HG03457 (cell line): ENCODE measurements around the gene NLRP7.
"Not testable (repeated sequence)": the region's sequence is repeated elsewhere in the genome, so short reads cannot be mapped to it uniquely, and the experiment has no call there.

Source experiments
- ATAC-seq: cut with Tn5 transposase; IDR thresholded peaks from one replicate; pipeline ENCODE4 v1.9.1; 2021; ENCODE audit warnings: moderate number of reproducible peaks; ENCODE audit not compliant: unreplicated experiment

NLRP7 gene

DNA sequence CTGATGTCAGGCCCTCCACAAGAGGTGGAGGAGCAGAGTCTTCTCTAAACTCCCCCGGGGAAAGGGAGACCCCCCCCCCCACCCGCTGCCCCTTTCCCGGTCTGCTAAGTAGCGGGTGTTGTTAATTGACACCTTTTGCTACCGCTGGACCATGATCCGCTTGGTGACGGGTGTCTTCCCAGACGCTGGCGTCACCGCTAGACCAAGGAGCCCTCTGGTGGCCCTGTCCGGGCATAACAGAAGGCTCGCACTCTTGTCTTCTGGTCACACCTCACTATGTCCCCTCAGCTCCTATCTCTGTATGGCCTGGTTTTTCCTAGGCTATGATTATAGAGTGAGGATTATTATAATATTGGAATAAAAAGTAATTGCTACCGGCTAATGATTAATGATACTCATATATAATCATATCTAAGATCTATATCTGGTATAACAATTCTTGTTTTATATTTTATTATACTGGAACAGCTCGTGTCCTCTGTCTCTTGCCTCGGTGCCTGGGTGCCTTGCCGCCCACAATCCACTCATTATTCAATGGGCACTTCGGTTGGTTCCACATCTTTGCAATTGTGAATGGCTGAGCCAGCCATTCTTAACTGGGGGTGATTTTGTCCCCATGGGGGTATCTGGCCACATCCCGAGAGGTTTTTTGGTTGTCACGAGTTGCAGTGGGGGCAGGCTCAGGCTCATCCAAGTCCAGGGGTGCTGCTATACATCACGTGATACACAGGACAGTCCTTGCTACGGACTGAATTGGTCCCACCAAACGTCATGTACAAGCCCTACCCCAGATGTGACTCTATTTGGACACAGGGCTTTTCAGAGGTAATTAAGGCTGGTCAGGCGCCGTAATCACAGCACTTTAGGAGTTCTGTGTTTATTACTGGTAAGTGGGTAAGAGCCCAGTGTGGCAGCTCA is 27.4 kb downstream of the NLRP7 start:
- not testable (repeated sequence) for ATAC-seq

DNA sequence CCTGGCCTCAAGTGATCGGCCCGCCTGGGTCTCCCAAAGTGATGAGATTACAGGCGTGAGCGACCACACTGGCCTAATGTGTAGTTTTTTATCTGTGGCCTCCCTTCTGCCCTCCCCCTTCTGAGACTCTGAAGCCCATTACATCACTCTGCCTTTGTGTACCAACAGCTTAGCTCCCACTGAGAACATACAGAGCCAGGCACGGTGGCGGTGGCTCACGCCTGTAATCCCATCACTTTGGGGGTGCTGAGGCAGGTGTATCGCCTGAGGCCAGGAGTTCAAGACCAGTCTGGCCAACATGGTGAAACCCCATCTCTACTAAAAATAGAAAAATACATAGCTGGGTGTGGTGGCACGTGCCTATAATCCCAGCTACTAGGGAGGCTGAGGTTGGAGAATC is 28.8 kb downstream of the NLRP7 start:
- ATAC-seq, result no peak

DNA sequence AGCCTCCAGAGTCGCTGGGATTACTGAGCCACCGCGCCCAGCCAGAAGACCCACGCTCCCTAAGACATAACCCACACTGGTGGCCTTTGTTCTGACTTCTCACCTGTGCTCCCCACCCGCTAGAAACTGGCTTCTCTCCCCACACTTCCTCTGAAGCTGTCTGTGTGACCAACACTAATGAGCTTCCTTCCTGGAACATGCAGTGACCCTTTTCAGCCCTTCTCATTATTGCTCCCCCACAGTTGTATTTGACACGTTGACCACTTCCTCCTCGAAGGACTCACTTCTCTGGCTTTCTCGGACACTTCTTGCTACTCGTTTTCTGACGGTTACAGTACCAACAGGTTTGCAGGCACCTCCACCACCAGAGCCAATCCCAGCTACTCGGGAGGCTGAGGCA is 30.5 kb downstream of the NLRP7 start:
- no peak for ATAC-seq

DNA sequence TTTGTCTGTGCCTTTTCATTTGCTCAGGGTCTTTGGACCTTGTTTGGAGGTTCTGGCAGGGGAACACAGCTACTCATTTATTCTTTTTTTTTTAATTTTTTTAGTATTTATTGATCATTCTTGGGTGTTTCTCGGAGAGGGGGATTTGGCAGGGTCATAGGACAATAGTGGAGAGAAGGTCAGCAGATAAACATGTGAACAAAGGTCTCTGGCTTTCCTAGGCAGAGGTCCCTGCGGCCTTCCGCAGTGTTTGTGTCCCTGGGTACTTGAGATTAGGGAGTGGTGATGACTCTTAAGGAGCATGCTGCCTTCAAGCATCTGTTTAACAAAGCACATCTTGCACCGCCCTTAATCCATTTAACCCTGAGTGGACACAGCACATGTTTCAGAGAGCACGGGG is 39.4 kb downstream of the NLRP7 start:
- ATAC-seq, result not testable (repeated sequence)

DNA sequence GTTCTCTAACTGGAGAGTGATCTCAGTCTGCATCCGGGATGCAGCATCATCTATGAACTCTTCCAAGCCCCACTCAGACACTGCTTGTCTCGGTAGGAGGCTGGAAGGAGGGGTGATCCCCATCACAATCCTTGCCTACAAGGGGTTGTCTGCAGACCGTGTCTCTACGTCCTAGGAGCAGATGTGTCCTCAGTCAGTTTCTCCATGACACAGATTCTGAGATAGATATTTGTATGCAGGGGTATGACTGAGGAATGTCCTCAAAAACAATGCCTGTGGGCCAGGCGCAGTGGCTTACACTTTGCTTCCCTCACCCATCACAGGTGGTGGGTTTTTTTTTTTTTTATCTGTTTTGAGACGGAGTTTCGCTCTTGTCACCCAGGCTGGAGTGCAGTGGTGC is 40.5 kb downstream of the NLRP7 start:
- ATAC-seq, result no peak

DNA sequence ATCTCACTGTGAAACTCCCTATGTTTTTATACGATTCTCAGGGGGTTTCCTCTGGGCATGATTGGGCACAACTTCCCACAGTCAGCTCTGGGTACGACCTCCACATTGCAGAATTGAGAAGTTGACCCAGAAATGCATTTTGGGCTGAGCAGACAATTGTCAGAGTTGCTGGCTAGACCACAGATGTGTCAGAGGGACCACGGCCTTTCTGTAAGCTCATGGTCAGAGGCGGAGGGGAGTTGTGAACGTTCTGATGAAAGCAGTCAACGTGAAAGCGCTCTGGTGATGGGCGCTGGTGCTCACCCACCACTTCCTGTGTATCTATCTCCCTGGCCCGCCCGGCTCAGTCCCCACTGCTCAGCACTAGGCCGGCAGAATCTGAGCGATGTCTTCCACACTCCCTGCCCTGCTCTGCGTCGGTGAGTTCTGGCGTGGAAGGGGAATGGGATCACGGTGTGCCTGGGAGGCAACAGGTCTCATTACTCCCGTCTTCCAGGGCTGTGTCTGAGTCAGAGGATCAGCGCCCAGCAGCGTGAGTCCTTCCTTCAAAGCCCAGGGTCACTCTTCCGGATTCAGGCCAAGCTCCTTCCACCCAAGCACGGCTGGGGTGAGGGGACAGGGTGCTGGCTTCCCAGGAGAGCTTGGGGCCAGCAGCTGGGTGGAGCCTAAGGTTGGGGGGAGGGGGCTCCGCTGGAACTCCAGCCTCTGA is 41.4 kb downstream of the NLRP7 start, which contains the start of gene NCR1:
Gene NCR1, plus strand, starts transcription at position 346 of the 709 bp plus-strand sequence. Its CDS starts 40 bp downstream, at position 386.
- ATAC-seq, result no peak

DNA sequence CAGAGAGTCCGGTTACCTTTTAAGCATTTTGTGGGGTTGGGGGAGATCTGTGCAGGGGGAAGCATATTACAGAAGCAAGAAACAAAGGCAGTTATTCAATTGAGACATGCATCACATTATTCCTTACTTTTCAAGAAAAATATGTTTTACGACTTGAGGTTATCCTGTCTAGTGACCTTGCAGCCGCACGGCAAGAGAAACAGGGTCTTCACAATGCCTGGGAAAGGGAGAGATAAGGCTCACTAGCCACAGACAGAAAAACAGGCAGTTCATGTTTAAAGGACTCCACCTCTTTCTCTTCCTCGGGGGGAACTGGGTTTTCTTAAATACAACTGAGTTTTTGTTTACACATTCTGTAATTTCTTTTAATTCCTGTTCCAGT is 41.9 kb downstream of the NLRP7 start:
- no peak for ATAC-seq

DNA sequence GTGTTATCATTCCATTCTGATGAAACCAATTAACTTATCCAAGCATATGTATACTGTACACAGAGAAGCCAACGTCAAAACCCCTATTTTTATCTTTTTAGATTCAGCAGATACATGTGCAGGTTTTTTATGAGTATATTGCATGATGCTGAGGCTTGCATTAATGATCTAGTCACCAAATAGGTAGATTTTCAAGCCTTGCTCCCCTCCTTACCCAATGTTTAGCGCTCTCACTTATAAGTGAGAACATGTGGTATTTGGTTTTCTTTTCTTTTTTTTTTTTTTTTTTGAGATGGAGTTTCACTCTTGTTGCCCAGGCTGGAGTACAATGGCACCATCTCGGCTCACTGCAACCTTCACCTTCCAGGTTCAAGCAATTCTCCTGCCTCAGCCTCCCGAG is 43.1 kb downstream of the NLRP7 start:
- not testable (repeated sequence) for ATAC-seq

DNA sequence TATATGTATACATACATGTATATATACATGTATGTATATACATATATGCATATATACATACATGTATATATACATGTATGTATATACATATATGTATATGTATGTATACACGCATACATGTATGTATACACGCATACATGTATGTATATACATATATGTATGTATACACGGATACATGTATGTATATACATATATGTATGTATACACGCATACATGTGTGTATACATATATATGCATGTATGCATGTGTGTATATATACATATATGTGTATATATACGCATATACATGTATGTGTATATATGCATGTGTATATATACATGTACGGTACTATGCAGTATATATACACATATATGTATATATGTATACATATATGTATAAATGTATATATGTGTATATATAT is 44.0 kb downstream of the NLRP7 start:
- ATAC-seq, result no peak

DNA sequence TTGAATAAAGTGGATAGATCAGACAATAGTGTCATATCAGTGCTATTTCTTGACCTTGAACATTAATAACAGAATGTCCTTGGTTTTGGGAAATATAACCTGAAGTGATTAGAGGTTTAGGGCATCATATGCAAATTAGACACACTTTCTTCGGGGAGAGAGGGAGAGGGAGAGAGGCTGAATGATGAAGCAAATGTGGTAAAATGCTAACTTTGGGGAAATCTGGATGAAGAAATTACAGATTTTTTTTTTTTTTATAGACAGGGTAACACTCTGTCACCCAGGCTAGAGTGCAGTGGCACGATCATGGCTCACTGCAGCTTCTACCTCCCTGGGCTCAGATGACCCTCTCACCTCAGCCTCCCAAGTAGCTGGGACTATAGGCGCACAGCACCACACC is 45.3 kb downstream of the NLRP7 start:
- no peak for ATAC-seq

DNA sequence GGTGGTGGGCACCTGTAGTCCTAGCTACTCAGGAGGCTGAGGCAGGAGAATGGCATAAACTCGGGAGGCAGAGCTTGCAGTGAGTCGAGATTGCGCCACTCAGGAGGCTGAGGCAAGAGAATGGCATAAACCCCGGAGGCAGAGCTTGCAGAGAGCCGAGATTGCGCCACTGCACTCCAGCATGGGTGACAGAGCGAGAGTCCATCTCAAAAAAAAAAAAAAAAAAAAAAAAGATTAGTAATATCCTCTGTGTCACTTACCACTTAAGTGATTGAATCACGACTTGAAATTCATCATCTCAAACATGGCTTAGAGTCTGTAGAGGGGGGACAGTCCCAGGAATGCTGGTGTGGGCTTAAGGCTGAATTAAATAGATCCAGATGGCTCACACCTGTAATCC is 46.2 kb downstream of the NLRP7 start:
- ATAC-seq, result not testable (repeated sequence)

DNA sequence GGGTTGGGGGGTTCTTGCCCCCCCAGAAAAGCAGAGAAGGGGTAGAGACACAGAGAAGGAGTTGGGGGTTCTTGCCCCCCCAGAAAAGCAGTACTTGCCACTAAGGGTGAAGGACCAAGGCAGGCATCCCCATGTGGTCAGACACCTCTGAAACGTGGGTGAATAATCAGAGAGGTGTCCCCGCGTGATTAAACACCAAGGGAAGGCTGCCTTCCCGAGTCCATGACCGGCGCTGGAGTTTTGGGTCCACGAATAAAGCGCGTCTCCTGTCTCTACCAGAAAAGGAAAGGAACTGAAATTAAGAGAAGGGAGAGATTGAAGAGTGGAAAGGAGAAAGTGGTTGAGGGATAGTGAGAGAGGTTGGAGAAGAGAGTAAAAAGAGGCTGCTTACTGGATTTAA is 47.7 kb downstream of the NLRP7 start:
- not testable (repeated sequence) for ATAC-seq

DNA sequence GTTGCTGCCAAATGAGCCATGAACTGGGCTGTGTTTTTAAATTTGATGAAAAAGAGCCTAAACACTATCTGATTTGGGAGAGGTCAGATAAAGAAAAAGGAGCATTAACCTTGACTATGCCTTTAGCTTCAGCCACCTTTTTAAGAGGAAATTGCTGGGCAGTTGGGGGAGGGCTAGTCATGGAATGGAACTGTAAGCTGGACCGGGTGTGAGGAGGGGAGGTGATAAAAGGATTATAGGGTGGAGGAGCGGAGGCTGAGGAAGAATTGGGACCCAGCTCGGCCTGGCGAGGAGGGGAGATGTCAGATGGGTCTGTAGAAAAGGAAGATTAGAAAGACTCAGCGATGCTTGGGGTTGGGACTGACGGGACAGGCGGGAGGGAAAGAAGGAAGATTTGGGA is 48.6 kb downstream of the NLRP7 start:
- not testable (repeated sequence) for ATAC-seq

DNA sequence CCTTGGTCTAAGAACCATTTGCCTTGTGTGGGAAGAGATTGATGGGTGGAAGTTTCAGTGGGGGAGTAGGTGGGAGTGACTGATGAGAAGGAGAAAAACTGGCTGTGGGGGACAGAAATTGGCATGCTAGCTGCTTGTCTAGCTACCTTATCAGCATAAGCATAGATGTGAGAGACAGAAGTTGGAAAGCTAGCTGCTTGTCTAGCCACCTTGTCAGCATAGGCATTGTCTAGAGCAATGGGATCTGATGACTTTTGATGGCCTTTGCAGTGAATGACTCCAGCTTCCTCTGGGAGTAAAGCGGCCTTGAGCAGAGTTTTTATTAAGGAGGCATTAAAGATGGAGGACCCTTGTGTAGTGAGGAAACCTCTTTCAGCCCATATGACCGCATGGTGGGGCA is 51.3 kb downstream of the NLRP7 start:
- no peak for ATAC-seq

DNA sequence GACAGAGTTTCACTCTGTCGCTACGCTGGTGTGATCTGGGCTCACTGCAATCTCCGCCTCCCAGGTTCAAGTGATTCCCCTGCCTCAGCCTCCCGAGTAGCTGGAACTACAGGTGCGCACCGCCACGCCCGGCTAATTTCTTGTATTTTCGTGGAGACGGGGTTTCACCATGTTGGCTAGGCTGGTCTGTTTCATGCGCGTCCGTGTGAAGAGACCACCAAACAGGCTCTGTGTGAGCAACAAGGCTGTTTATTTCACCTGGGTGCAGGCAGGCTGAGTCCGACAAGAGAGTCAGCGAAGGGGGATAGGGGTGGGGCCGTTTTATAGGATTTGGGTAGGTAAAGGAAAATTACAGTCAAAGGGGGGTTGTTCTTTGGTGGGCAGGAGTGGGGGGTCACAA is 53.2 kb downstream of the NLRP7 start:
- not testable (repeated sequence) for ATAC-seq

DNA sequence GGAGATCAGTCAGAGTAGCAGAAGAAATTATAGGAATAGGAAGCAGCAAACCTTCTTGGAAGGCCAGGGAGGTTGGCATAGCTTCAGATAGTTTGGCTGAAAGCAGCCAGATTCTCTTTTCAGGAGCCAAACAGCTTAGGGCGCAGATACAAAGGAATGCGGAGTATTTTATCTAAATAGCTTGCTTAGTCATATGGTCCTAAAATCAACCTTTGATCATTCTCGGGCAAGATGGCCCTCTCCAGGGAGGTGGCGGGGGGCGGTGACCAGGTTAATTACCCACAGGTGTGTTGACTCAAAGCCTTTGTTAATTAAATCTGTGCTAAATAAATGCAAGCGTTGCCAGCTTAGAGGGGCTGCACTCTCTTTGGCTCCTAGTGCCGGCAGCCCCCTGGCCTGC is 53.9 kb downstream of the NLRP7 start:
- no peak for ATAC-seq

DNA sequence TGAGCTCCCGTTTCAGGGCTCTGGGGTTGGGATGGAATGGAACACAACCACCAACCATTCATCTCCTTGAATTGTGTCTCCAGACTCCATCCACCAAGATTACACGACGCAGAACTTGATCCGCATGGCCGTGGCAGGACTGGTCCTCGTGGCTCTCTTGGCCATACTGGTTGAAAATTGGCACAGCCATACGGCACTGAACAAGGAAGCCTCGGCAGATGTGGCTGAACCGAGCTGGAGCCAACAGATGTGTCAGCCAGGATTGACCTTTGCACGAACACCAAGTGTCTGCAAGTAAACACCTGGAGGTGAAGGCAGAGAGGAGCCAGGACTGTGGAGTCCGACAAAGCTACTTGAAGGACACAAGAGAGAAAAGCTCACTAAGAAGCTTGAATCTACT is 57.8 kb downstream of the NLRP7 start:
- no peak for ATAC-seq

DNA sequence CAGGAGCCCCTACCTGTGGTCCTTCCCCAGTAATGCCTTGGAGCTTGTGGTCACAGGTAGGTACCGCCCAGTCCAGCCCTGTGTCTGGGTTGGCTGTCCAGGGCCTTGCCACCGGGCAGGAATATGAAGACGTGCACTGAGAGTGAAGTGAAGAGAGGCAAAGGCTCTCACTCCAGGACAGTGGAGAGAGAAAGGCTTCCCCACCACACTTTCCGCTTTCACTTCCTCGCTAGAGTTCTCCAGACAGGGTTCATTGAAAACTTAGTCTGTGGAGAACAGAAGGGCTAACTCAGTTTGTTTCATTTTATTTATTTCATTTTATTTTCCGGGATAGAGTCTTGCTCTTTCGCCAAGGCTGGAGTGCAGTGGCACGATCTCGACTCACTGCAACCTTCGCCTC is 59.1 kb downstream of the NLRP7 start:
- ATAC-seq, result no peak

DNA sequence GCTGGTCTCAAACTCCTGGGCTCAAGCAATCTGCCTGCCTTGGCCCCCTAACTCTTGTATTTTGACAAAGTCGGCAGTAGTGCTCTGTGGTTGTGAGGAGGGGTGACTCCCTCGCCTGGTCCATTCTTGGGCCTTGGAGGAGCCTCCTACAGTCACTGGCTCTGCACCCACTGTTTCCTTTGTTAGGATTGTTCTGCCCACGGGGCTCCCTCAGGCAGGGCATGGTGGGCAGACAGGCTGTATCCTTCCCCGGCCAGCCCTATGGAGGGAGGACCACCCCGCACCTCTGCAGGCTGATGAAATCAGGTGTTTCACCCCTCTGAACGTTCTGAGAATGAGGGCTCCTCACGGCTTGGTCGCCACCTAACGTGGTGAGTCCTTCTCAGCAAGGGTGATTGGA is 64.1 kb downstream of the NLRP7 start:
- ATAC-seq, result no peak

DNA sequence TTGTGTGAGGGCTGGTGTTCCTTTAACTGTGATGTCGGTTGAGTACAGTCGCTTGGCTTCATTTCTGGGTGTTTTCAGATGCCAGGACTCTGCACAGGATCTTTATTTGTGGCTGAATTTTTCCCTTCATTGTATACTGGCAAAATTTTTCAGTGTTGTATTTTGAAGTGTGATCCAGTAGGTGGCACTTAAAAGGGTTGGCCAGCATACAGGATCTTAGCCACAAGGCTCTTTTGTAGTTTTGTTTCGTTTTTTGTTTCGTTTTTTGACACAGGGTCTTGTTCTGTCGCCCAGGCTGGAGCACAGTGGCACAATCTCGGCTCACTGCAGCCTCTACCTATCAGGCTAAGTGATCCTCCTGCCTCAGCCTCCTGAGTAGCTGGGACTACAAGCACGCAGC is 64.6 kb downstream of the NLRP7 start:
- no peak for ATAC-seq

DNA sequence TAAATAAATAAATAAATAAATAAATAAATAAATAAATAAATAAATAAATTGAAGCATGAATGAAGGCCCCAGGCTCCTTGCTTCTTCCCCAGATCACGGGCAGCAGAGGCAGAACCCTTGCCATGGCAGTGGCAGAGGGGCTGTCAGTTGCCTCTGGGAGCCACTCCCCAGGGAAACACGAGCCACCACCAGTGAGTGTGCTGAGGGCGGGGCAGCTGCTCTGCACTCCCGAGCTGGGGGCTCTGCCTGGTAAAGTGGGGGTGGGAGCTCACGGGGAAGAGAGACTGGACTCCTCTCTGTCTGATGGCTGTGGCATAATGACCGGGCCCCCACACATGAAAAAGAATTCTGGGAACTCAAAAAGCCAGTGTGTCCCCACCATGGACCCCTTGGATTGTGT is 65.4 kb downstream of the NLRP7 start:
- no peak for ATAC-seq

DNA sequence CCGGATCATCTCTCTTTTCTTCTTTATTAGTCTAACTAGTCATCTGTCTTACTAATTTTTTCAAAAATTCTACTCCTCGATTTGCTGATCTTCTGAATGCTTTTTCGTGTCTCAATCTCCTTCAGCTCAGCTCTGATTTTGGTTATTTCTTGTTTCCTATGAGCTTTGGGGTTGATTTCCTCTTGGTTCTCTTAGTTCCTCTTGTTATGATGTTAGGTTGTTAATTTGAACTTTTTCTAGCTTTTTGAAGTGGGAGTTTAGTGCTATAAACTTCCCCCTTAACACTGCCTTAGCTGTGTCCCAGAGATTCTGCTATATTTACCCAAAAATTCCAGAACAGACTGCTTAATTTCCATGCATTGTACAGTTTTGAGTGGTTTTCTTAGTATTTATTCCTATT is 69.9 kb downstream of the NLRP7 start:
- ATAC-seq, result no peak
